ENCODE data around the gene ZCCHC4.

GRCh38 chr4:25356068-25356467 lies 43.5 kb downstream of the ZCCHC4 start:
- no peak for TF ChIP-seq CTCF (IDR thresholded peaks at IDR 0.05)
- TF ChIP-seq POLR2AphosphoS5 (IDR thresholded peaks at IDR 0.05): no peak
